OCI-M2 (cell line): ENCODE data around the gene R3HDM2.
"Not testable (repeated sequence)": the region's sequence is repeated elsewhere in the genome, so short reads cannot be mapped to it uniquely, and the experiment has no call there.

ENCODE experiments used
- DNase-seq: peaks from one replicate; lab custom pipeline; 2025; ENCODE audit not compliant: unreplicated experiment; lab: John Stamatoyannopoulos, UW

The R3HDM2 gene

GRCh38 chr12:57454213-57454565 lies 23.3 kb upstream of the R3HDM2 start:
- DNase-seq, result no peak

GRCh38 chr12:57452937-57453509 lies 22.2 kb upstream of the R3HDM2 start:
- peak; percentile 45 for DNase-seq

- no peak for DNase-seq
Observed at GRCh38 chr12:57452181-57452936, 21.5 kb upstream of the R3HDM2 start.

GRCh38 chr12:57451233-57451778 lies 20.5 kb upstream of the R3HDM2 start:
- no peak for DNase-seq

- no peak for DNase-seq
Observed at GRCh38 chr12:57450057-57450456, 19.2 kb upstream of the R3HDM2 start.

GRCh38 chr12:57449375-57449774 lies 18.5 kb upstream of the R3HDM2 start:
- DNase-seq, result no peak

- DNase-seq, result no peak
Observed at GRCh38 chr12:57448669-57449068, 17.8 kb upstream of the R3HDM2 start.

- no peak for DNase-seq
Observed at GRCh38 chr12:57446292-57446960, 15.6 kb upstream of the R3HDM2 start.

- DNase-seq, result no peak
Observed at GRCh38 chr12:57444744-57445143, 13.9 kb upstream of the R3HDM2 start.

- not testable (repeated sequence) for DNase-seq
Observed at GRCh38 chr12:57444337-57444736, 13.5 kb upstream of the R3HDM2 start.

- DNase-seq, result no peak
Observed at GRCh38 chr12:57441846-57442427, 11.1 kb upstream of the R3HDM2 start.

GRCh38 chr12:57441393-57441792 lies 10.6 kb upstream of the R3HDM2 start:
- not testable (repeated sequence) for DNase-seq

- DNase-seq, result no peak
Observed at GRCh38 chr12:57439762-57440266, 9.0 kb upstream of the R3HDM2 start.

- no peak for DNase-seq
Observed at GRCh38 chr12:57438400-57438799, 7.6 kb upstream of the R3HDM2 start.

GRCh38 chr12:57435293-57435692 lies 4.5 kb upstream of the R3HDM2 start:
- DNase-seq, result no peak

- no peak for DNase-seq
Observed at GRCh38 chr12:57434517-57435223, 3.8 kb upstream of the R3HDM2 start, which contains the start of gene INHBC. Gene INHBC (plus strand): TSS chr12:57434784. CDS start chr12:57434887, 103 bp downstream.

- DNase-seq, result no peak
Observed at GRCh38 chr12:57433370-57433769, 2.5 kb upstream of the R3HDM2 start.

- no peak for DNase-seq
Observed at GRCh38 chr12:57431654-57432188, 878 bp upstream of the R3HDM2 start.

- no peak for DNase-seq
Observed at GRCh38 chr12:57430112-57430930, 522 bp downstream of the R3HDM2 start.
